Femur (tissue), 1 donor: ENCODE data around the gene ACTL7A.
"Not testable (repeated sequence)": the region's sequence is repeated elsewhere in the genome, so short reads cannot be mapped to it uniquely, and the experiment has no call there.

Source experiments
- DNase-seq: peaks from one replicate; pipeline ENCODE4 v3.0.0-alpha.2; 2017

Gene ACTL7A

GRCh38 chr9:108882052-108882888, 20.2 kb downstream of the ACTL7A start:
- DNase-seq = no peak

- DNase-seq = no peak
Observed at GRCh38 chr9:108883085-108883484, 21.0 kb downstream of the ACTL7A start.

- no peak for DNase-seq
Observed at GRCh38 chr9:108884701-108885100, 22.6 kb downstream of the ACTL7A start.

DNA sequence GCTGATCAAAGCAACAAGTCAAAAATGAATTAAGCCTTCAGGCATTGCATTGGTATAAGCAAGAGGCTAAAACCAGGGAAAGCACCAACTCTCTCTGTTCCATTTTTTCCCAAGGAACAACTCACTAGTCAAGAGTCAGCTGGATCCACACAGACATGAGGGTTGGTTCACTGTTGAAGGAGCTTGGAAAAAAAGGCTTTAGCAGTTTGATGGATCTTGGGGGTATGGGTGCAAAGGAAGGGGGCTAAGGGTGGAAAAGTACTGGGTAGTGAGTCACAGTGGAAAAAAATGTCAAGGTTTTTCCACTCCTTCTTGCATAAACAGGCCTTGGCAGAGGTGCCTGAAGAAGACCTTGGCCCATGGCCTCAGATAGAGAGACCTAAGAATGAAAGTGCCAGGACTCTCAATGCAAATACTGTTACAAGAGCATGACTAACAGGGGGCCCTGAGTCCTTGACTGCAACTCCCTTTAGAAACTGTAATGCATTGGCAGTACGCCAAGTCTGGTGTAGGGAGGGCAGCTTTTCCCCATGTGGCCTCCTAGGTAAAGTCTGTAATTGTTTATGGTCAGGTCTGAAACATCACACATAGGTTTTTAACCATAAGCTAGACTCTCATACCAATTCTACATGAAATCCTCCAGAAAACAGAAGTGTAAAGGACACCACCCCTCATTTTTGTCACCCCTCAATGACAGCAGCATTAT, 23.7 kb downstream of the ACTL7A start:
- DNase-seq = no peak

GRCh38 chr9:108886594-108887271, 24.7 kb downstream of the ACTL7A start:
- DNase-seq = not testable (repeated sequence)

GRCh38 chr9:108889649-108890067, 27.6 kb downstream of the ACTL7A start:
- no peak for DNase-seq

DNA sequence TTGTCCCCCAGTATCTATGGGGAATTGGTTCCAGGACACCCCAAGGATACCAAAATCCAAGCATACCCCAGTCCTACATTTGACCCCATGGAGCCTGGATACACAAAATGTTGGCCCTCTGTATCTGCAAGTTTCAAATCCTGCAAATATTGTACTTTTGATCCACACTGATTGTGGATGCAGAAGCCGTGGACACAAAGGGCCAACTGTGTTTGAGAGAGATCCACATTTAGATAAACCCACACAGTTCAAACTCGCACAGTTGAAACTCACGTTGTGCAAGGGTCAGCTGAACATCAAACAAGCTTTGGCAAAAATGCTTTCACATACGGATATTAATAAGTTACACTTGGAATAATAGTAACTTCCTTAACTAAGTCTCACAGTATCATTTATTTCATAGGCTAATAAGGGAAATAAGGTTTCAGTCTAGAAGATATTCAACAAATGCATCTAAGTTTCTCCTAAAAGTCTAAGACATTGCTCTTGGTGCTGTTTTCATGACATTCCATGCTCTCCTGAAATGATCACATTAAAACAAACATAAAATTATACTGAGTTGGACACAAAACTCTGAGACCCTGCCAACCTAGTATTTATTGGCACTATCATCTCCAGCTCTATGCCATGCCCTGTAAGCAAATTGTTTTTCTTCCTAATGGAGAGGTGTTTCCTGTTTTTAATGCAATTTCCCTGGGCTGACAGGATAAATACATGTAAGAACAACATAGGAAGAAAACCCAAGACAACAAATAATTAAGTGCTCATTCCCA, 32.3 kb downstream of the ACTL7A start:
- no peak for DNase-seq

GRCh38 chr9:108897324-108898096, 35.4 kb downstream of the ACTL7A start:
- no peak for DNase-seq

DNA sequence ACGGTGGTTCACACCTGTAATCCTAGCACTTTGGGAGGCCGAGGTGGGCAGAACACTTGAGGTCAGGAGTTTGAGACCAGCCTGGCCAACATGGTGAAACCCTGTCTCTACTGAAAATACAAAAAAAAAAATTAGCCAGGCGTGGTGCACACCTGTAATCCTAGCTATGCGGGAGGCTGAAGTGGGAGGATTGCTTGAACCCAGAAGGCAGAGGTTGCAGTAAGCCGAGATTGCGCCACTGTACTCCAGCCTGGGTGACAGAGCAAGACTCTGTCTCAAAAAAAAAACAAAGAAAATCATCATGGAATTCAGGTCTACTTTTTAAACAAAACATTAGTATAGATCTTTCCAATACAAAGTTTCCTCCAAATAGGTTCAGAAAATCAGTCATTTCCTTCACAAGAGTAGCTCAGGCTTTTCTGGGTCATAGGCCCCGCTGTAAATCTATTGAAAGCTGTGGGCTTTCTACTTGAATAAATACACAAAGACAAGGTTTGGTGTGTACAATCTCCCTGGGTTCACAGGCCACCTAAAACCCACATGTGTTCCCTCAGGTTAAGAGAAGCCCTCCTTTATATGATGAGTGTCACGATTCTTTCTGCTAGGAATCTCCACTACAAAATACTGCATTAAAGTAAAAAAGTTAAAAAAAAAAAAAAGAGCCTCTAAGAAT, 37.1 kb downstream of the ACTL7A start:
- DNase-seq = not testable (repeated sequence)

DNA sequence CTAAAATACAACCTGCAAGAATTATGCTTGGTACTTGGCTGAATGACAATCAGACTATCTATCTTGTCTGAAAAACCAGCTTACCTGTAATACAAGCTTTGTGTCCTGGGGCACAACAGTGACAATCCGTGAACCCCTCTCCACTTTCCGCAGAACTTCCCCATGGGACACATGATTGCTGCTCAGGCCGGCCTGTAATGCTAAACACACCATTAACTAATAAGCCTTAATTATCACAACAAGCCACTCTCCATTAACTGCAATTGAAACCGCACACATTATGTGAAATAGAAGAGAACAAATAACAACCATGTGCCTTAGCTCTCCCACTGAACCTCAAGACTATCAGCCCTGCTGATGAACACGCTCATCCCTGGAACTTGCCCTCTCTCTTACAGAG, 38.1 kb downstream of the ACTL7A start:
- no peak for DNase-seq

DNA sequence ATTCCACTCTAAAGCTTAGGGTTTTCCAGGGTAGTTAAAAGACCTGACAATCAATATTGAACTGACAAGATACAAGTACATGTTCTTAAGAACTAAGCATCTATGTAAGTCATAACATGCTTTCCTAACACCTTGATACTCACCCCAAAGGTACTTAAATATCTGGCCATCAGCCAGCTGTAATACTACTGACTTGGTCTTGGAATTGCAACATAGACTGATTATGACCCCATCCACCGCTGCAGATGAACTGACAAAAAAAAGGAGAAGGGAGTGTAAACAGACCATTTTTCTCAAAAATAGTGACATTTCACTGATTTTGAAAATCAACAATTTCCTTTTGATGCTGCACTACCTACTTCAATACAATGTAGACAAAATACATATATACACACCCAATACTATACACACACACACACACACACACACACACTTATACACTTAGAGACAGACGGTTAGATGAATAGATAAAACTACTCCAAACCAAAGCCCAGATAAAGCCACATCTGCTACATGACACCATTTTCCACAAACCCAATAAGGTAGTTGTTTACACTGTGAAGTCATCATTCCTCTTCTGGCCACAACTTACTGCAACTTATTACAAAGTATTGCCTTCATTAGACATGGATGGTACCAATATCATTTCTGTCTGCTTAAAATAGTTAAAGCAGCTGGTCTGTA, 41.5 kb downstream of the ACTL7A start:
- no peak for DNase-seq

GRCh38 chr9:108904161-108904560, 42.1 kb downstream of the ACTL7A start:
- no peak for DNase-seq

GRCh38 chr9:108905494-108905893, 43.4 kb downstream of the ACTL7A start:
- DNase-seq = no peak

DNA sequence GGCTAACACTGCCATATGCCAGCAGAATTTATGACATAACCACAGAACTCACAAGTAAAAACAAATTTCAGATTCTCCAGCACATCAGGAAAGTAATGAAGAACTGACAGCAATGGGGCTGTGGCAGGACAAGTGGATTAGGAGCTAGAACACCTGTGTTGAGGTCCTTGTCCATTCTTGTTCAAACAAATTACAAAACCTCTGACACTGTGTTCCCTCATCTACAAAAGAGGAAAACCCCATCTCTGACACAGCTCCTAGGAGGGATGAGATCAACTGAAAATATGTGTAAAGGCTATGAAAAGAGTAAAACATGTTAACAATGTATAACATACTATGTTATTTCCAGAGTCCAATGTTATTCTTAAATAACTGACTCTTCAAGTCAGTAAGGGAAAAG, 48.3 kb downstream of the ACTL7A start:
- no peak for DNase-seq

- DNase-seq = no peak
Observed at GRCh38 chr9:108910914-108911313, 48.8 kb downstream of the ACTL7A start.

GRCh38 chr9:108911820-108912219, 49.8 kb downstream of the ACTL7A start:
- no peak for DNase-seq
